HG03097 (cell line): ENCODE results near the gene PPP6R3.

Experiments
- ATAC-seq: cut with Tn5 transposase; IDR thresholded peaks from one replicate; pipeline ENCODE4 v1.9.1; 2021; ENCODE audit not compliant: unreplicated experiment, low FRiP score

The PPP6R3 gene

GRCh38 chr11:68545796-68546195 lies 85.2 kb downstream of the PPP6R3 start:
- ATAC-seq, result no peak

- no peak for ATAC-seq
These were observed 86.0 kb downstream of the PPP6R3 start for GRCh38 chr11:68546555-68546954.

- no peak for ATAC-seq
These were observed 89.4 kb downstream of the PPP6R3 start for GRCh38 chr11:68549789-68550484.

GRCh38 chr11:68550485-68550817 lies 89.9 kb downstream of the PPP6R3 start:
- no peak for ATAC-seq

GRCh38 chr11:68551223-68551622 lies 90.7 kb downstream of the PPP6R3 start:
- ATAC-seq, result no peak

- no peak for ATAC-seq
These were observed 91.2 kb downstream of the PPP6R3 start for GRCh38 chr11:68551777-68552176.

GRCh38 chr11:68552542-68552941 lies 92.0 kb downstream of the PPP6R3 start:
- ATAC-seq, result no peak

- no peak for ATAC-seq
These were observed 99.7 kb downstream of the PPP6R3 start for GRCh38 chr11:68560216-68560615.

- no peak for ATAC-seq
These were observed 102.9 kb downstream of the PPP6R3 start for GRCh38 chr11:68563454-68563853.

- ATAC-seq, result no peak
These were observed 103.7 kb downstream of the PPP6R3 start for GRCh38 chr11:68564261-68564660.

- ATAC-seq, result no peak
These were observed 105.2 kb downstream of the PPP6R3 start for GRCh38 chr11:68565768-68566167.

- ATAC-seq, result no peak
These were observed 107.0 kb downstream of the PPP6R3 start for GRCh38 chr11:68567553-68567952.

GRCh38 chr11:68569357-68569756 lies 108.8 kb downstream of the PPP6R3 start:
- ATAC-seq, result no peak

GRCh38 chr11:68570691-68571090 lies 110.1 kb downstream of the PPP6R3 start:
- no peak for ATAC-seq

- ATAC-seq, result no peak
These were observed 113.8 kb downstream of the PPP6R3 start for GRCh38 chr11:68574308-68574707.

GRCh38 chr11:68575025-68575665 lies 114.6 kb downstream of the PPP6R3 start:
- ATAC-seq, result no peak

- no peak for ATAC-seq
These were observed 118.9 kb downstream of the PPP6R3 start for GRCh38 chr11:68579455-68579854.

- no peak for ATAC-seq
These were observed 120.9 kb downstream of the PPP6R3 start for GRCh38 chr11:68581439-68581838.

- ATAC-seq, result no peak
These were observed 121.3 kb downstream of the PPP6R3 start for GRCh38 chr11:68581901-68582300.

GRCh38 chr11:68582416-68583040 lies 122.0 kb downstream of the PPP6R3 start:
- no peak for ATAC-seq

GRCh38 chr11:68583041-68583446 lies 122.5 kb downstream of the PPP6R3 start:
- no peak for ATAC-seq

- no peak for ATAC-seq
These were observed 123.5 kb downstream of the PPP6R3 start for GRCh38 chr11:68584097-68584496.
